HepG2 (cell line): ENCODE measurements around the gene PRKG1. TPM values are rescaled to one million over a fixed set of nuclear protein-coding genes. Genes with fewer than 3 reads are reported as not detected.

Experiments
- ATAC-seq: fragments of 200-7000 bp; cut with Tn5 transposase; 3 replicates; pipeline ENCODE4 v1.9.1; 2020; ENCODE audit warnings: mild to moderate bottlenecking, moderate library complexity
- BruUV-seq: library from RNA; stranded (reverse); fragments of 400-500 nt; replicated peaks from 2 replicates; lab custom pipeline; 2021; lab: Mats Ljungman, UMichigan
- CTCF ChIA-PET: fragments of 300-600 bp; formaldehyde crosslinking; extraction: SDS; loops from one replicate; lab custom pipeline; 2021; ENCODE audit warnings: low total read pairs, inconsistent platforms, low intra/inter-chr PET ratio; lab: Yijun Ruan, JAX
- POLR2A ChIA-PET: fragments of 350-600 bp; sonication (Branson Sonifier 250); formaldehyde crosslinking; loops from one replicate; lab custom pipeline; 2020; ENCODE audit warnings: antibody characterized with exemption, inconsistent platforms; lab: Yijun Ruan, JAX
- DNase-seq: peaks from one replicate; pipeline ENCODE4 v3.0.0-alpha.2; 2015; ENCODE audit warnings: low spot score
- FAIRE-seq: peaks from 3 replicates; lab custom pipeline; 2011; peaks lifted over from hg19 to GRCh38; lab: Jason Lieb, UNC
- H2AFZ ChIP-seq: one replicate; pipeline ENCODE4 v1.6.1; 2011; ENCODE audit warnings: low read length, inconsistent platforms
- H3K27ac ChIP-seq: fragments of 300-600 bp; 3 replicates; pipeline ENCODE4 v1.8.0; 2011; ENCODE audit warnings: mixed run types, mild to moderate bottlenecking, mixed read lengths, low read length, inconsistent platforms; ENCODE audit not compliant: insufficient read depth; ENCODE audit errors: extremely low read length
- H3K27me3 ChIP-seq, 2 experiments: fragments of 200-600 bp in 1 of 2; 2 replicates in 1 of 2; 3 replicates in 1 of 2; pipeline versions ENCODE4 v1.6.0 to v1.8.0; 2011; ENCODE audit warnings: low read length in 2 of 2, mild to moderate bottlenecking in 2 of 2, moderate library complexity in 2 of 2, inconsistent platforms in 1 of 2; ENCODE audit not compliant: insufficient read depth in 2 of 2, control insufficient read depth in 1 of 2
- H3K36me3 ChIP-seq, 2 experiments: fragments of 200-600 bp in 1 of 2; replicated peaks in 1 of 2; 2 replicates in 1 of 2; 3 replicates in 1 of 2; pipeline versions ENCODE4 v1.5.1 to v1.8.0; 2011; ENCODE audit warnings: low read length in 2 of 2, inconsistent platforms in 1 of 2; ENCODE audit not compliant: insufficient read depth in 2 of 2, control insufficient read depth in 1 of 2
- H3K4me1 ChIP-seq: 2 replicates; pipeline ENCODE4 v1.5.1; 2012; ENCODE audit warnings: low read length, inconsistent platforms; ENCODE audit not compliant: insufficient read depth
- H3K4me2 ChIP-seq: 2 replicates; pipeline ENCODE4 v1.6.0; 2011; ENCODE audit warnings: low read depth, low read length, inconsistent platforms
- H3K4me3 ChIP-seq, 3 experiments: fragments of 200-600 bp in 1 of 3; sonication (generic), shearing (Covaris generic) in 1 of 3; replicated peaks in 1 of 3; 2 replicates each; pipeline ENCODE4 v1.5.1; 2011 to 2016; ENCODE audit warnings: low read length in 3 of 3, inconsistent platforms in 2 of 3, low read depth in 2 of 3, mild to moderate bottlenecking in 2 of 3, control low read depth in 1 of 3, mixed read lengths in 1 of 3; ENCODE audit not compliant: insufficient read depth in 1 of 3
- H3K79me2 ChIP-seq: one replicate; pipeline ENCODE4 v1.6.1; 2011; ENCODE audit warnings: low read length, inconsistent platforms; ENCODE audit not compliant: insufficient read depth
- H3K9ac ChIP-seq: 2 replicates; pipeline ENCODE4 v1.6.0; 2011; ENCODE audit warnings: mild to moderate bottlenecking, low read depth, low read length, inconsistent platforms; ENCODE audit not compliant: insufficient read depth
- H3K9me3 ChIP-seq: 2 replicates; pipeline ENCODE4 v1.5.1; 2012; ENCODE audit warnings: mild to moderate bottlenecking, low read length
- H4K20me1 ChIP-seq: 2 replicates; pipeline ENCODE4 v1.6.0; 2011; ENCODE audit warnings: inconsistent platforms, mild to moderate bottlenecking, low read length, moderate library complexity; ENCODE audit not compliant: insufficient read depth
- ELF1 ChIP-seq: sonication (generic); formaldehyde crosslinking; IDR thresholded peaks from 2 replicates; pipeline ENCODE4 v1.4.0; 2020; ENCODE audit warnings: missing genetic modification reagents
- KDM2A ChIP-seq: sonication (generic); formaldehyde crosslinking; IDR thresholded peaks from 2 replicates; pipeline ENCODE4 v1.4.0; 2020; ENCODE audit warnings: low read depth, missing genetic modification reagents, borderline replicate concordance
- KLF13 ChIP-seq: sonication (generic); formaldehyde crosslinking; IDR thresholded peaks from 2 replicates; pipeline ENCODE4 v1.4.0; 2020; ENCODE audit warnings: mild to moderate bottlenecking, missing genetic modification reagents
- MAFF ChIP-seq: IDR thresholded peaks from 2 replicates; pipeline ENCODE4 v1.6.1; 2011; ENCODE audit warnings: low read depth, low read length, improper control_type of control experiment
- MAFG ChIP-seq: sonication (generic); formaldehyde crosslinking; IDR thresholded peaks from 2 replicates; pipeline ENCODE4 v1.5.1; 2020; ENCODE audit warnings: mild to moderate bottlenecking, missing genetic modification reagents
- MAFK ChIP-seq, 2 experiments: IDR thresholded peaks in 1 of 2; conservative IDR thresholded peaks in 1 of 2; 2 replicates each; pipeline ENCODE4 v1.6.1; 2011; ENCODE audit warnings: improper control_type of control experiment in 2 of 2, low read length in 2 of 2
- RBFOX2 ChIP-seq: fragments of 200-400 bp; formaldehyde crosslinking; IDR thresholded peaks from 2 replicates; pipeline ENCODE4 v1.6.1; 2017; ENCODE audit warnings: low read depth, mild to moderate bottlenecking, low read length
- SAP130 ChIP-seq: IDR thresholded peaks from 2 replicates; pipeline ENCODE4 v1.6.1; 2016; ENCODE audit warnings: low read depth
- SP5 ChIP-seq: IDR thresholded peaks from 2 replicates; pipeline ENCODE4 v1.6.1; 2016; ENCODE audit warnings: low read depth, borderline replicate concordance
- ZBTB39 ChIP-seq: sonication (generic); formaldehyde crosslinking; IDR thresholded peaks from 2 replicates; pipeline ENCODE4 v1.5.0; 2020; ENCODE audit warnings: missing genetic modification reagents
- ZNF343 ChIP-seq: sonication (generic); formaldehyde crosslinking; IDR thresholded peaks from 2 replicates; pipeline ENCODE4 v1.4.0; 2020; ENCODE audit warnings: mild to moderate bottlenecking, missing genetic modification reagents
- ZNF543 ChIP-seq: sonication (generic); formaldehyde crosslinking; IDR thresholded peaks from 2 replicates; pipeline ENCODE4 v1.4.0; 2020; ENCODE audit warnings: mild to moderate bottlenecking, missing genetic modification reagents
- ZNF616 ChIP-seq: sonication (generic); formaldehyde crosslinking; IDR thresholded peaks from 2 replicates; pipeline ENCODE4 v1.5.0; 2020; ENCODE audit warnings: low read depth, mild to moderate bottlenecking, missing genetic modification reagents
- ZNF746 ChIP-seq: sonication (generic); formaldehyde crosslinking; IDR thresholded peaks from 2 replicates; pipeline ENCODE4 v1.8.0; 2022; ENCODE audit warnings: mild to moderate bottlenecking, missing genetic modification reagents
- WGBS: methylation state at CpG from one replicate; pipeline ENCODE4 v1.1.6; 2017; ENCODE audit warnings: low lambda C conversion rate; 5-methylcytosine and 5-hydroxymethylcytosine counted together
- in situ Hi-C: cut with HindIII; loops from 2 replicates; pipeline ENCODE4 v1.10.0; 2017; ENCODE audit warnings: low pct_unique_long_range_greater_than_20kb; ENCODE audit not compliant: extremely low pct_ligation_motif_present
- intact Hi-C: fragments of 100-400 bp; cut with micrococcal nuclease; formaldehyde crosslinking; loops from one replicate; pipeline ENCODE4 v1.10.0; 2022; ENCODE audit not compliant: unreplicated experiment
- polyA plus RNA-seq, 8 experiments: library from polyadenylated mRNA; depleted of rRNA in 3 of 8; stranded (reverse) in 7 of 8; unstranded in 1 of 8; fragments of >200 nt; fragmentation: Illumina TruSeq in 4 of 8; extraction: Trizol in 4 of 8; gene quantifications; 2 replicates each; pipeline versions ENCODE4 v1.2.1 to v1.2.3, GENCODE V29; 2011 to 2016; ENCODE audit warnings: low read depth in 4 of 8, missing spikeins in 1 of 8, mixed read lengths in 1 of 8; ENCODE audit not compliant: insufficient read depth in 1 of 8
- total RNA-seq, 5 experiments: library from RNA; depleted of rRNA; stranded (reverse); fragments of >200 nt; fragmentation: Illumina TruSeq; extraction: Trizol; gene quantifications; 2 replicates each; pipeline ENCODE4 v1.2.3, GENCODE V29; 2016; ENCODE audit warnings: low read depth in 1 of 5

The PRKG1 gene
- total and polyA plus RNA-seq, 2 of the 13 experiments (the other 11 are each of a cell fraction or from before 2014, with no cell fraction given), result 0.01 TPM; not detected in 1

GRCh38 chr10:51342381-51342780 lies 268.1 kb downstream of the PRKG1 start:
- Histone ChIP-seq H3K27ac (no peak overlapping the region), H3K9me3 (no peaks in the 10 kb centered on the region), H3K4me3 (no peak overlapping the region), H3K79me2 (no peaks in the 10 kb centered on the region), H3K4me2 (no peak overlapping the region), H4K20me1 (no peaks in the 10 kb centered on the region), H2AFZ (no peak overlapping the region), H3K27me3 (no peaks in the 10 kb centered on the region; a peak in 1 of 5 replicates)
- POLR2A ChIA-PET, result no interaction called here
- 37% methylated on average over 1 of the region's 1 CpG for WGBS
- intact Hi-C loops (no loop called here), in situ Hi-C loops (no loop called here)
- no peak for DNase-seq
- CTCF ChIA-PET, result no interaction called here
- ATAC-seq, result no peak
- BruUV-seq, result no TSS peak
- FAIRE-seq, result no peak
- TF ChIP-seq MAFK (conservative IDR thresholded peaks at IDR 0.05 in 1 of 2, IDR thresholded peaks at IDR 0.05 in 1 of 2; ENCODE audit: low read length in 2 of 2), result peak; percentile 66 to 88
- TF ChIP-seq SAP130 (CRISPR knock-in tag), result no peak
- peak; percentile 75 for TF ChIP-seq MAFF
- TF ChIP-seq, all 625 proteins: peak for 2
- no peaks in the 10 kb centered on the region for H3K4me1 ChIP-seq
- H3K9ac ChIP-seq, result no peak overlapping the region
- no peaks in the 10 kb centered on the region for H3K36me3 ChIP-seq

- no peaks in the 10 kb centered on the region for H3K4me1 ChIP-seq
- intact Hi-C loops, result no loop called here
- ATAC-seq, result no peak
- no peak overlapping the region for H3K4me3 ChIP-seq
- H3K4me2 ChIP-seq, result no peak overlapping the region
- no peaks in the 10 kb centered on the region for H3K9me3 ChIP-seq
- no peaks in the 10 kb centered on the region for H3K79me2 ChIP-seq
- no peaks in the 10 kb centered on the region; a peak in 1 of 5 replicates for H3K27me3 ChIP-seq
- H3K9ac ChIP-seq, result no peak overlapping the region
- no peak for FAIRE-seq
- in situ Hi-C loops, result no loop called here
- TF ChIP-seq MAFG (no peak), ELF1 (CRISPR knock-in tag) (no peak), SP5 (CRISPR knock-in tag) (no peak), KDM2A (CRISPR knock-in tag) (no peak), ZNF543 (CRISPR knock-in tag) (no peak), KLF13 (no peak), ZNF746 (CRISPR knock-in tag) (no peak), ZBTB39 (CRISPR knock-in tag) (no peak), ZNF616 (CRISPR knock-in tag) (no peak), ZNF343 (CRISPR knock-in tag) (no peak), RBFOX2 (no peak)
- TF ChIP-seq, all 625 proteins: peak for 0
- ChIA-PET POLR2A (no interaction called here), CTCF (no interaction called here)
- Histone ChIP-seq H2AFZ (no peak overlapping the region), H4K20me1 (no peaks in the 10 kb centered on the region), H3K36me3 (no peaks in the 10 kb centered on the region), H3K27ac (no peak overlapping the region)
- WGBS, result 2% methylated on average over 1 of the region's 1 CpG
- no peak for DNase-seq
- no TSS peak for BruUV-seq
Observed at GRCh38 chr10:51343391-51343790, 269.1 kb downstream of the PRKG1 start.
